HepG2 (cell line): ENCODE data around the gene SEMA3F. TPM values are rescaled to one million over a fixed set of nuclear protein-coding genes. Genes with fewer than 3 reads are reported as not detected.
A peak's percentile ranks its signal among the peaks of the same experiment; 100 is the strongest.

Experiments
- CEBPB ChIP-seq: IDR thresholded peaks from 2 replicates; pipeline ENCODE4 v1.6.1; 2011; ENCODE audit warnings: low read depth, low read length, improper control_type of control experiment, borderline replicate concordance
- FOXA1 ChIP-seq, 2 experiments: fragments of 450-650 bp in 1 of 2; sonication (generic) in 1 of 2; formaldehyde crosslinking in 1 of 2; IDR thresholded peaks; 2 replicates each; pipeline versions ENCODE4 v1.4.0 to v1.6.1; 2016 to 2020; ENCODE audit warnings: missing genetic modification reagents in 1 of 2
- GZF1 ChIP-seq: sonication (generic); formaldehyde crosslinking; IDR thresholded peaks from 2 replicates; pipeline ENCODE4 v1.5.1; 2020; ENCODE audit warnings: mild to moderate bottlenecking, missing genetic modification reagents
- HOXA9 ChIP-seq: sonication (generic); formaldehyde crosslinking; IDR thresholded peaks from 2 replicates; pipeline ENCODE4 v1.8.1; 2022; ENCODE audit warnings: missing genetic modification reagents, mild to moderate bottlenecking, moderate library complexity, borderline replicate concordance
- MEF2D ChIP-seq: sonication (generic); formaldehyde crosslinking; IDR thresholded peaks from 2 replicates; pipeline ENCODE4 v1.5.1; 2020; ENCODE audit warnings: mild to moderate bottlenecking, missing genetic modification reagents
- RARG ChIP-seq: sonication (generic); formaldehyde crosslinking; IDR thresholded peaks from 2 replicates; pipeline ENCODE4 v1.4.0; 2020; ENCODE audit warnings: low read depth, mild to moderate bottlenecking, missing genetic modification reagents
- TAF1 ChIP-seq: sonication (generic); formaldehyde crosslinking; IDR thresholded peaks from 2 replicates; pipeline ENCODE4 v1.4.0; 2020; ENCODE audit warnings: missing genetic modification reagents
- U2AF2 ChIP-seq: fragments of 200-400 bp; formaldehyde crosslinking; IDR thresholded peaks from 2 replicates; pipeline ENCODE4 v1.6.1; 2017; ENCODE audit warnings: low read depth, mild to moderate bottlenecking, low read length
- ZNF737 ChIP-seq: sonication (generic); formaldehyde crosslinking; IDR thresholded peaks from 2 replicates; pipeline ENCODE4 v1.5.0; 2020; ENCODE audit warnings: missing genetic modification reagents, mild to moderate bottlenecking, borderline replicate concordance
- ZNF839 ChIP-seq: sonication (generic); formaldehyde crosslinking; IDR thresholded peaks from 2 replicates; pipeline ENCODE4 v1.4.0; 2020; ENCODE audit warnings: missing genetic modification reagents, mild to moderate bottlenecking, borderline replicate concordance
- polyA plus RNA-seq, 8 experiments: library from polyadenylated mRNA; depleted of rRNA in 3 of 8; stranded (reverse) in 7 of 8; unstranded in 1 of 8; fragments of >200 nt; fragmentation: Illumina TruSeq in 4 of 8; extraction: Trizol in 4 of 8; gene quantifications; 2 replicates each; pipeline versions ENCODE4 v1.2.1 to v1.2.3, GENCODE V29; 2011 to 2016; ENCODE audit warnings: low read depth in 4 of 8, missing spikeins in 1 of 8, mixed read lengths in 1 of 8; ENCODE audit not compliant: insufficient read depth in 1 of 8
- total RNA-seq, 5 experiments: library from RNA; depleted of rRNA; stranded (reverse); fragments of >200 nt; fragmentation: Illumina TruSeq; extraction: Trizol; gene quantifications; 2 replicates each; pipeline ENCODE4 v1.2.3, GENCODE V29; 2016; ENCODE audit warnings: low read depth in 1 of 5
- TF ChIP-seq, protein P1 (sequence below): sonication (generic); formaldehyde crosslinking; IDR thresholded peaks from 2 replicates; pipeline ENCODE4 v1.4.0; 2020; ENCODE audit warnings: mild to moderate bottlenecking, missing genetic modification reagents, borderline replicate concordance
- TF ChIP-seq, protein P2 (sequence below): sonication (generic); formaldehyde crosslinking; IDR thresholded peaks from 2 replicates; pipeline ENCODE4 v1.4.0; 2020; ENCODE audit warnings: missing genetic modification reagents
- TF ChIP-seq, protein P3 (sequence below): sonication (generic); formaldehyde crosslinking; IDR thresholded peaks from 2 replicates; pipeline ENCODE4 v1.4.0; 2020; ENCODE audit warnings: missing genetic modification reagents
- TF ChIP-seq, protein P4 (sequence below), 2 experiments: sonication (generic) in 1 of 2; formaldehyde crosslinking in 1 of 2; IDR thresholded peaks; 2 replicates each; pipeline versions ENCODE4 v1.6.1 to v1.9.0; 2014 to 2022; ENCODE audit warnings: antibody characterized with exemption in 1 of 2, borderline replicate concordance in 1 of 2, inconsistent platforms in 1 of 2, low read depth in 1 of 2, missing genetic modification reagents in 1 of 2

Gene SEMA3F
- total and polyA plus RNA-seq, 2 of the 13 experiments (the other 11 are each of a cell fraction or from before 2014, with no cell fraction given), result 7.6 to 17.2 TPM

DNA sequence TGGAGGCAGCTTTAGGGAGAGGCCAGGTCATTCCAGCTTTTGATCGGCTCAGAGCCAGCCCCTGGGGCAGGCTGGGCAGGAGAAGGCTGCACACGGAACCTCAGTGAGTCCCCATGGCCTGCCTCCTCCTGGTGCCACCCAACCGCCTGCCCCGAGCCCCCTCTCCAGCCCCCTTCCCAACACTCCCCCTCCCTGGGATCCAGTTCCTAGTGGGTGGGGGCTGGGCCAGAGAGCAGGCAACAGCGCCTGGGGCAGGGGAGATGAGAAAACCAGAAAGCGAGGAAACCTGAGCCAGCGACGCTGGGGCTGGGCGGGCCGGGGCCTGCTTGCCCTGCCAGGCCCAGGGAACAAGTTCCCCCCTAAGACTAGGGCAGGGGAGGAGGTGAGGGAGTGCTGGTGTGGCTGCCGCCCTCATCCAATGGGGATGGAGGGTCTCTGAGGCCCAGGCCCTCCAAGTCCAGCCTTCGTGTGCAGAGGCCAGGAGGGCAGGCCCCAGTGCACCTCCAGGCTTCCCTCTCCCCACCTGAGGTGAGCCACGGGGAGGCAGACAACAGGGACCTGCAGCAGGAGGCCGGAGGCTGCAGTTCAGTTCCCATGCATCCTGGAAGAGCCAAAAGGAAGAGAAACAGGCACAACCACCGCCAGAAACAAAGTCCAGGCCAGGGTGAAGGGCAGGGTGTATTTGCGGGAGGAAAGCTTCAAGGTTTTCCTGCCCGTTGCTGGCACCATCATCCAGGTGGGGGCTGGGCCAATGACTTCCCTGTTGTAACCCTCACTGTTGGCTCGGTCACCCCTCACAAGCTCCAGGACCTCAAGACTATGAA lies 4.0 kb upstream of the SEMA3F start (continued):
- TF ChIP-seq, protein P1, sequence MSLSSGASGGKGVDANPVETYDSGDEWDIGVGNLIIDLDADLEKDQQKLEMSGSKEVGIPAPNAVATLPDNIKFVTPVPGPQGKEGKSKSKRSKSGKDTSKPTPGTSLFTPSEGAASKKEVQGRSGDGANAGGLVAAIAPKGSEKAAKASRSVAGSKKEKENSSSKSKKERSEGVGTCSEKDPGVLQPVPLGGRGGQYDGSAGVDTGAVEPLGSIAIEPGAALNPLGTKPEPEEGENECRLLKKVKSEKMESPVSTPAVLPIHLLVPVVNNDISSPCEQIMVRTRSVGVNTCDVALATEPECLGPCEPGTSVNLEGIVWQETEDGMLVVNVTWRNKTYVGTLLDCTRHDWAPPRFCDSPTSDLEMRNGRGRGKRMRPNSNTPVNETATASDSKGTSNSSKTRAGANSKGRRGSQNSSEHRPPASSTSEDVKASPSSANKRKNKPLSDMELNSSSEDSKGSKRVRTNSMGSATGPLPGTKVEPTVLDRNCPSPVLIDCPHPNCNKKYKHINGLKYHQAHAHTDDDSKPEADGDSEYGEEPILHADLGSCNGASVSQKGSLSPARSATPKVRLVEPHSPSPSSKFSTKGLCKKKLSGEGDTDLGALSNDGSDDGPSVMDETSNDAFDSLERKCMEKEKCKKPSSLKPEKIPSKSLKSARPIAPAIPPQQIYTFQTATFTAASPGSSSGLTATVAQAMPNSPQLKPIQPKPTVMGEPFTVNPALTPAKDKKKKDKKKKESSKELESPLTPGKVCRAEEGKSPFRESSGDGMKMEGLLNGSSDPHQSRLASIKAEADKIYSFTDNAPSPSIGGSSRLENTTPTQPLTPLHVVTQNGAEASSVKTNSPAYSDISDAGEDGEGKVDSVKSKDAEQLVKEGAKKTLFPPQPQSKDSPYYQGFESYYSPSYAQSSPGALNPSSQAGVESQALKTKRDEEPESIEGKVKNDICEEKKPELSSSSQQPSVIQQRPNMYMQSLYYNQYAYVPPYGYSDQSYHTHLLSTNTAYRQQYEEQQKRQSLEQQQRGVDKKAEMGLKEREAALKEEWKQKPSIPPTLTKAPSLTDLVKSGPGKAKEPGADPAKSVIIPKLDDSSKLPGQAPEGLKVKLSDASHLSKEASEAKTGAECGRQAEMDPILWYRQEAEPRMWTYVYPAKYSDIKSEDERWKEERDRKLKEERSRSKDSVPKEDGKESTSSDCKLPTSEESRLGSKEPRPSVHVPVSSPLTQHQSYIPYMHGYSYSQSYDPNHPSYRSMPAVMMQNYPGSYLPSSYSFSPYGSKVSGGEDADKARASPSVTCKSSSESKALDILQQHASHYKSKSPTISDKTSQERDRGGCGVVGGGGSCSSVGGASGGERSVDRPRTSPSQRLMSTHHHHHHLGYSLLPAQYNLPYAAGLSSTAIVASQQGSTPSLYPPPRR (CRISPR knock-in tag), result peak; percentile 52; the same call in 1 of the 2 replicates
- TF ChIP-seq GZF1 (CRISPR knock-in tag) (0 out of 2 replicates have a peak, but pooled peaks have one; percentile 79), HOXA9 (CRISPR knock-in tag) (no peak), CEBPB (no peak), MEF2D (CRISPR knock-in tag) (0 out of 2 replicates have a peak, but pooled peaks have one; percentile 16), FOXA1 (IDR thresholded peaks at IDR 0.05) (no peak), FOXA1 (CRISPR knock-in tag; IDR thresholded peaks at IDR 0.05) (no peak), TAF1 (CRISPR knock-in tag) (peak; percentile 33; the same call in 1 of the 2 replicates), ZNF839 (CRISPR knock-in tag) (peak; percentile 73; the same call in 1 of the 2 replicates), RARG (CRISPR knock-in tag) (no peak), U2AF2 (no peak), ZNF737 (CRISPR knock-in tag) (no peak)
- TF ChIP-seq, protein P2, sequence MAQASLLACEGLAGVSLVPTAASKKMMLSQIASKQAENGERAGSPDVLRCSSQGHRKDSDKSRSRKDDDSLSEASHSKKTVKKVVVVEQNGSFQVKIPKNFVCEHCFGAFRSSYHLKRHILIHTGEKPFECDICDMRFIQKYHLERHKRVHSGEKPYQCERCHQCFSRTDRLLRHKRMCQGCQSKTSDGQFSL (CRISPR knock-in tag), result no peak
- TF ChIP-seq, protein P3, sequence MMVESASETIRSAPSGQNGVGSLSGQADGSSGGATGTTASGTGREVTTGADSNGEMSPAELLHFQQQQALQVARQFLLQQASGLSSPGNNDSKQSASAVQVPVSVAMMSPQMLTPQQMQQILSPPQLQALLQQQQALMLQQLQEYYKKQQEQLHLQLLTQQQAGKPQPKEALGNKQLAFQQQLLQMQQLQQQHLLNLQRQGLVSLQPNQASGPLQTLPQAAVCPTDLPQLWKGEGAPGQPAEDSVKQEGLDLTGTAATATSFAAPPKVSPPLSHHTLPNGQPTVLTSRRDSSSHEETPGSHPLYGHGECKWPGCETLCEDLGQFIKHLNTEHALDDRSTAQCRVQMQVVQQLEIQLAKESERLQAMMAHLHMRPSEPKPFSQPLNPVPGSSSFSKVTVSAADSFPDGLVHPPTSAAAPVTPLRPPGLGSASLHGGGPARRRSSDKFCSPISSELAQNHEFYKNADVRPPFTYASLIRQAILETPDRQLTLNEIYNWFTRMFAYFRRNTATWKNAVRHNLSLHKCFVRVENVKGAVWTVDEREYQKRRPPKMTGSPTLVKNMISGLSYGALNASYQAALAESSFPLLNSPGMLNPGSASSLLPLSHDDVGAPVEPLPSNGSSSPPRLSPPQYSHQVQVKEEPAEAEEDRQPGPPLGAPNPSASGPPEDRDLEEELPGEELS (CRISPR knock-in tag), result peak; percentile 56
- TF ChIP-seq, protein P4, sequence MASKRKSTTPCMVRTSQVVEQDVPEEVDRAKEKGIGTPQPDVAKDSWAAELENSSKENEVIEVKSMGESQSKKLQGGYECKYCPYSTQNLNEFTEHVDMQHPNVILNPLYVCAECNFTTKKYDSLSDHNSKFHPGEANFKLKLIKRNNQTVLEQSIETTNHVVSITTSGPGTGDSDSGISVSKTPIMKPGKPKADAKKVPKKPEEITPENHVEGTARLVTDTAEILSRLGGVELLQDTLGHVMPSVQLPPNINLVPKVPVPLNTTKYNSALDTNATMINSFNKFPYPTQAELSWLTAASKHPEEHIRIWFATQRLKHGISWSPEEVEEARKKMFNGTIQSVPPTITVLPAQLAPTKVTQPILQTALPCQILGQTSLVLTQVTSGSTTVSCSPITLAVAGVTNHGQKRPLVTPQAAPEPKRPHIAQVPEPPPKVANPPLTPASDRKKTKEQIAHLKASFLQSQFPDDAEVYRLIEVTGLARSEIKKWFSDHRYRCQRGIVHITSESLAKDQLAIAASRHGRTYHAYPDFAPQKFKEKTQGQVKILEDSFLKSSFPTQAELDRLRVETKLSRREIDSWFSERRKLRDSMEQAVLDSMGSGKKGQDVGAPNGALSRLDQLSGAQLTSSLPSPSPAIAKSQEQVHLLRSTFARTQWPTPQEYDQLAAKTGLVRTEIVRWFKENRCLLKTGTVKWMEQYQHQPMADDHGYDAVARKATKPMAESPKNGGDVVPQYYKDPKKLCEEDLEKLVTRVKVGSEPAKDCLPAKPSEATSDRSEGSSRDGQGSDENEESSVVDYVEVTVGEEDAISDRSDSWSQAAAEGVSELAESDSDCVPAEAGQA (IDR thresholded peaks at IDR 0.05; ENCODE audit: low read depth), result no peak
- TF ChIP-seq, protein P4 (CRISPR knock-in tag; IDR thresholded peaks at IDR 0.05; ENCODE audit: borderline replicate concordance), result no peak
